Activated CD8-positive, alpha-beta T cell treated with anti-CD3 and anti-CD28 coated beads for 36 hours (primary cell): Measurements from ENCODE around the gene NFATC2IP. TPM values are rescaled to one million over a fixed set of nuclear protein-coding genes. Genes with fewer than 3 reads are reported as not detected.

Source experiments
- ATAC-seq: fragments of 200-7000 bp; cut with Tn5 transposase; one replicate; pipeline ENCODE4 v1.10.0; 2021; ENCODE audit warnings: mild to moderate bottlenecking, moderate library complexity
- CTCF ChIA-PET: fragments of 350-600 bp; sonication (Branson Sonifier 250); formaldehyde crosslinking; loops from one replicate; lab custom pipeline; 2021; ENCODE audit warnings: antibody characterized with exemption; lab: Charles Lee
- POLR2A ChIA-PET: fragments of 350-600 bp; sonication (Branson Sonifier 250); formaldehyde crosslinking; loops from one replicate; lab custom pipeline; 2021; ENCODE audit warnings: antibody characterized with exemption; lab: Charles Lee
- DNase-seq: peaks from one replicate; pipeline ENCODE4 v3.0.0-alpha.2; 2020
- H3K27ac Mint-ChIP-seq: one replicate; pipeline ENCODE4 v1.8.0; 2021; ENCODE audit warnings: mild to moderate bottlenecking, mixed read lengths
- H3K27me3 Mint-ChIP-seq: one replicate; pipeline ENCODE4 v1.8.0; 2021; ENCODE audit warnings: mixed read lengths
- H3K36me3 Mint-ChIP-seq: one replicate; pipeline ENCODE4 v1.8.0; 2021; ENCODE audit warnings: low read depth, mixed read lengths
- H3K4me1 Mint-ChIP-seq: one replicate; pipeline ENCODE4 v1.8.0; 2021; ENCODE audit warnings: low read depth, mixed read lengths
- H3K4me3 Mint-ChIP-seq: one replicate; pipeline ENCODE4 v1.8.0; 2021; ENCODE audit warnings: mild to moderate bottlenecking, moderate library complexity, mixed read lengths
- H3K9me3 Mint-ChIP-seq: one replicate; pipeline ENCODE4 v1.8.0; 2021; ENCODE audit warnings: mixed read lengths
- intact Hi-C: fragments of 100-400 bp; cut with micrococcal nuclease; formaldehyde crosslinking; loops from one replicate; pipeline ENCODE4 v1.10.0; 2022
- total RNA-seq, 2 experiments: library from RNA; stranded (reverse); gene quantifications; one replicate each; pipeline ENCODE4 v1.2.3, GENCODE V29; 2021
- TF ChIP-seq, protein P1 (sequence below): fragments of 200-600 bp; IDR thresholded peaks from one replicate; pipeline ENCODE4 v1.8.0; 2022; ENCODE audit warnings: antibody characterized with exemption, mild to moderate bottlenecking

The NFATC2IP gene
- total RNA-seq: 10 to 100 TPM; 63.8 to 71.8 TPM

- TF ChIP-seq, protein P1, sequence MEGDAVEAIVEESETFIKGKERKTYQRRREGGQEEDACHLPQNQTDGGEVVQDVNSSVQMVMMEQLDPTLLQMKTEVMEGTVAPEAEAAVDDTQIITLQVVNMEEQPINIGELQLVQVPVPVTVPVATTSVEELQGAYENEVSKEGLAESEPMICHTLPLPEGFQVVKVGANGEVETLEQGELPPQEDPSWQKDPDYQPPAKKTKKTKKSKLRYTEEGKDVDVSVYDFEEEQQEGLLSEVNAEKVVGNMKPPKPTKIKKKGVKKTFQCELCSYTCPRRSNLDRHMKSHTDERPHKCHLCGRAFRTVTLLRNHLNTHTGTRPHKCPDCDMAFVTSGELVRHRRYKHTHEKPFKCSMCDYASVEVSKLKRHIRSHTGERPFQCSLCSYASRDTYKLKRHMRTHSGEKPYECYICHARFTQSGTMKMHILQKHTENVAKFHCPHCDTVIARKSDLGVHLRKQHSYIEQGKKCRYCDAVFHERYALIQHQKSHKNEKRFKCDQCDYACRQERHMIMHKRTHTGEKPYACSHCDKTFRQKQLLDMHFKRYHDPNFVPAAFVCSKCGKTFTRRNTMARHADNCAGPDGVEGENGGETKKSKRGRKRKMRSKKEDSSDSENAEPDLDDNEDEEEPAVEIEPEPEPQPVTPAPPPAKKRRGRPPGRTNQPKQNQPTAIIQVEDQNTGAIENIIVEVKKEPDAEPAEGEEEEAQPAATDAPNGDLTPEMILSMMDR: no peak
- H3K9me3 Mint-ChIP-seq: no peaks in the 10 kb centered on the region
- intact Hi-C loops: no loop called here
- peak; percentile 96 for ATAC-seq
- CTCF ChIA-PET: interaction anchor here (1.0 to 2.6 kb wide), 3 partner anchors 14 to 104 kb away, joined by 3 to 15 read pairs (median 3); partner anchors contain the start of gene SPNS1
- POLR2A ChIA-PET: interaction anchor here (0.6 to 2.2 kb wide), 11 partner anchors 12 to 128 kb away, joined by 3 to 9 read pairs (median 4); partner anchors contain the start of genes ATXN2L, LAT, SH2B1 and TUFM
- peaks cover 31% of the 10 kb centered on the region for H3K36me3 Mint-ChIP-seq
- H3K27me3 Mint-ChIP-seq: no peaks in the 10 kb centered on the region
- peak within 1 kb of the TSS; percentile 96 for H3K4me3 Mint-ChIP-seq
- peaks cover 25% of the 10 kb centered on the region for H3K4me1 Mint-ChIP-seq
- H3K27ac Mint-ChIP-seq: peak within 1 kb of the TSS; percentile 90
- DNase-seq: peak; percentile 100
Measured at GRCh38 chr16:28950648-28951409, at the start of gene NFATC2IP. Gene NFATC2IP, plus strand, starts transcription at chr16:28950937. Its CDS starts 75 bp downstream, at chr16:28951012.

GRCh38 chr16:28901862-28902261, 48.9 kb upstream of the NFATC2IP start:
- no peaks in the 10 kb centered on the region for H3K9me3 Mint-ChIP-seq
- H3K4me3 Mint-ChIP-seq: no peak overlapping the region
- ChIA-PET CTCF (interaction anchor here (1.0 kb wide), 1 partner anchor 43 kb away, joined by 3 read pairs; no protein-coding TSS in a partner anchor), POLR2A (interaction anchor here (1.2 kb wide), 1 partner anchor 22 kb away, joined by 3 read pairs; no protein-coding TSS in a partner anchor)
- ATAC-seq (no peak), DNase-seq (peak; percentile 33)
- peaks cover 4% of the 10 kb centered on the region for H3K4me1 Mint-ChIP-seq
- intact Hi-C loops: no loop called here
- H3K36me3 Mint-ChIP-seq: no peaks in the 10 kb centered on the region
- H3K27me3 Mint-ChIP-seq: no peaks in the 10 kb centered on the region
- TF ChIP-seq, protein P1: no peak
- H3K27ac Mint-ChIP-seq: no peak overlapping the region

DNA sequence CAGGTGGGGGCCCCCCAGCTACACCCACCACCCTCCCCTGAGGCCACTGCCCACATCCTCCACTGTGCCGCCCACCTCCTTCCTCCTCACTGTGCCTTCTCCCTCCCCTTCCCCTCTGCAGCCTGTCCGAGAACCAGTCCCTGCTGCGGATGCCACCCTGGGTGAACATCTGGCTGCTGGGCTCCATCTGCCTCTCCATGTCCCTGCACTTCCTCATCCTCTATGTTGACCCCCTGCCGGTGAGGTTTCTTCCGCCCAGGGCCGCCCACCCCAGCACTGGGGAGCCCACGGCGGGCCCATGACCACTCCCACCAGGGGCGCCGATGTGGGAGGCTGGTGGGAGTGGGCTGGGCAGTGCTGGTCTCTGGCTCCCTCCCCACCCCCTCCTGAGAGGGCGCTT, 47.8 kb upstream of the NFATC2IP start:
- Mint-ChIP-seq H3K27me3 (no peaks in the 10 kb centered on the region), H3K9me3 (no peaks in the 10 kb centered on the region), H3K4me1 (peaks cover 4% of the 10 kb centered on the region), H3K27ac (no peak overlapping the region), H3K4me3 (no peak overlapping the region), H3K36me3 (no peaks in the 10 kb centered on the region)
- intact Hi-C loops: no loop called here
- no peak for DNase-seq
- TF ChIP-seq, protein P1: no peak
- peak; percentile 20 for ATAC-seq
- POLR2A ChIA-PET: interaction anchor here (1.0 to 1.2 kb wide), 3 partner anchors 23 to 56 kb away, joined by 3 to 4 read pairs (median 3); no protein-coding TSS in a partner anchor
- CTCF ChIA-PET: no interaction called here

GRCh38 chr16:28903344-28904042, 47.2 kb upstream of the NFATC2IP start:
- intact Hi-C loops: no loop called here
- no peak overlapping the region for H3K27ac Mint-ChIP-seq
- H3K4me3 Mint-ChIP-seq: no peak overlapping the region
- CTCF ChIA-PET: no interaction called here
- no peaks in the 10 kb centered on the region for H3K36me3 Mint-ChIP-seq
- POLR2A ChIA-PET: interaction anchor here (1.0 to 1.2 kb wide), 2 partner anchors 39 to 55 kb away, joined by 3 to 4 read pairs; no protein-coding TSS in a partner anchor
- TF ChIP-seq, protein P1: no peak
- DNase-seq: no peak
- no peak for ATAC-seq
- no peaks in the 10 kb centered on the region for H3K27me3 Mint-ChIP-seq
- no peaks in the 10 kb centered on the region for H3K9me3 Mint-ChIP-seq
- H3K4me1 Mint-ChIP-seq: peaks cover 4% of the 10 kb centered on the region
